Fibroblast of skin of scalp (primary cell): ENCODE results near the gene RABGAP1L.
"Not testable (repeated sequence)": the region's sequence is repeated elsewhere in the genome, so short reads cannot be mapped to it uniquely, and the experiment has no call there.

Experiments
- DNase-seq: peaks from one replicate; pipeline ENCODE4 v3.0.0-alpha.2; 2013

The RABGAP1L gene

GRCh38 chr1:174308604-174309003 lies 149.3 kb downstream of the RABGAP1L start:
- DNase-seq, result no peak

- no peak for DNase-seq
These were observed 150.2 kb downstream of the RABGAP1L start for GRCh38 chr1:174309490-174309889.

GRCh38 chr1:174314433-174314832 lies 155.1 kb downstream of the RABGAP1L start:
- no peak for DNase-seq

- DNase-seq, result no peak
These were observed 155.9 kb downstream of the RABGAP1L start for GRCh38 chr1:174315239-174315638.

- not testable (repeated sequence) for DNase-seq
These were observed 161.6 kb downstream of the RABGAP1L start for GRCh38 chr1:174320897-174321296.

GRCh38 chr1:174322202-174322862 lies 163.0 kb downstream of the RABGAP1L start:
- DNase-seq, result no peak

- no peak for DNase-seq
These were observed 165.2 kb downstream of the RABGAP1L start for GRCh38 chr1:174324493-174324892.

- no peak for DNase-seq
These were observed 165.6 kb downstream of the RABGAP1L start for GRCh38 chr1:174324939-174325338.

GRCh38 chr1:174326278-174326677 lies 167.0 kb downstream of the RABGAP1L start:
- no peak for DNase-seq

GRCh38 chr1:174333437-174333836 lies 174.1 kb downstream of the RABGAP1L start:
- no peak for DNase-seq

- DNase-seq, result no peak
These were observed 177.8 kb downstream of the RABGAP1L start for GRCh38 chr1:174337000-174337681.

GRCh38 chr1:174340404-174340803 lies 181.1 kb downstream of the RABGAP1L start:
- DNase-seq, result not testable (repeated sequence)

GRCh38 chr1:174344162-174344561 lies 184.8 kb downstream of the RABGAP1L start:
- no peak for DNase-seq

- DNase-seq, result no peak
These were observed 192.8 kb downstream of the RABGAP1L start for GRCh38 chr1:174352117-174352516.

GRCh38 chr1:174352883-174353608 lies 193.7 kb downstream of the RABGAP1L start:
- no peak for DNase-seq

GRCh38 chr1:174358344-174358743 lies 199.0 kb downstream of the RABGAP1L start:
- no peak for DNase-seq

GRCh38 chr1:174358786-174359453 lies 199.6 kb downstream of the RABGAP1L start:
- DNase-seq, result peak; percentile 2

GRCh38 chr1:174359454-174359805 lies 200.1 kb downstream of the RABGAP1L start:
- no peak for DNase-seq

GRCh38 chr1:174364996-174365736 lies 205.8 kb downstream of the RABGAP1L start:
- no peak for DNase-seq

- DNase-seq, result no peak
These were observed 207.6 kb downstream of the RABGAP1L start for GRCh38 chr1:174366946-174367345.

GRCh38 chr1:174367892-174368291 lies 208.6 kb downstream of the RABGAP1L start:
- DNase-seq, result no peak

- DNase-seq, result no peak
These were observed 216.7 kb downstream of the RABGAP1L start for GRCh38 chr1:174376030-174376429.
